GM19043 (cell line): ENCODE data around the gene SPATA32.

ENCODE experiments used
- ATAC-seq: cut with Tn5 transposase; IDR thresholded peaks from one replicate; pipeline ENCODE4 v1.9.1; 2021; ENCODE audit warnings: low read depth; ENCODE audit not compliant: unreplicated experiment

SPATA32 gene

DNA sequence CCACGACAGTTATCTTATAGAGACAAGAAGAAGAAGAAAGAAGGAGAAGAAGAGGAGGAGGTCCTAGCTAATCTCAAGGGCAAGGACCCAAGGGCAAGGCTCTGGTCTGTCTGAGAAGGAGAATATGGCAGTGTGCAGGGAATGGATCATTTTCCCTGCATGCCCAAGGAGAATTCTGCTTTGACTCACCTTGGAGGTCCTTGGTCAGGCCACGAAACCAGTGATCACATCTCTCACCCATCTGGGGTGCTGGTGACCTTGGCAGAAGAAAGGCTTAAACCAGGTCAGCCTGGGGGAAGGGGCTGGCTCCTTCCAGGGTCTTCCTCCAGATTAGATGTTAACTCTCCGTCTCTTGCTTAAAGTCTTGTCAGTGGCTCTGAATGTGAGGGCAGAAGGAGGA, 41.8 kb downstream of the SPATA32 start:
- no peak for ATAC-seq

- no peak for ATAC-seq
These were observed 42.8 kb downstream of the SPATA32 start for GRCh38 chr17:45218895-45219661.
